ENCODE measurements around the gene APOLD1.

The APOLD1 gene

DNA sequence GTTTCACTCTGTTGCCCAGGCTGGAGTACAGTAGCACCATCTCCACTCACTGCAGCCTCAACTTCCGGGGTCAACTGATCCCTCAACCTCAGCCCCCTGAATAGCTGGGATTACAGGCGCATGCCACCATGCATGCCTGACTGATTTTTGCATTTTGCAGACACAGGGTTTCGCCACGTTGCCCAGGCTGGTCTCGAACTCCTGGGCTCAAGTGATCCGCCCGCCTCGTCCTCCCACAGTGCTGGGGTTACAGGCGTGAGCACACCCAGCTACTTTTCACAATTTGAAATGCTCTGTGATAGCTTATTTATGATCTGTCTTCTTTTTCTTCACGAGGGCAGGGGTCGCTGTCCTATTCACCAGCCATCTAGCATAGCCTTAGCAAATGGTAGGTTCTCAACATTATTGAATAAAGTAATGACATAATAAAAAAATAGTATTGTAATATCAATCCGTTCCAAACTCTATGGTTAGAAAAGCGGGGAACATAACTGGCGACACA, 27.2 kb downstream of the APOLD1 start:
- Histone ChIP-seq H3K4me2 (ENCODE audit: low read depth, low read length) (peak overlapping the region; percentile 27; the same call in 1 of the 2 replicates), H3K4me3 (ENCODE audit: low read length) (peak overlapping the region; percentile 100; the same call in 1 of the 2 replicates), H3F3A (ENCODE audit: insufficient read depth, low read length) (peaks cover 17% of the 10 kb centered on the region)

DNA sequence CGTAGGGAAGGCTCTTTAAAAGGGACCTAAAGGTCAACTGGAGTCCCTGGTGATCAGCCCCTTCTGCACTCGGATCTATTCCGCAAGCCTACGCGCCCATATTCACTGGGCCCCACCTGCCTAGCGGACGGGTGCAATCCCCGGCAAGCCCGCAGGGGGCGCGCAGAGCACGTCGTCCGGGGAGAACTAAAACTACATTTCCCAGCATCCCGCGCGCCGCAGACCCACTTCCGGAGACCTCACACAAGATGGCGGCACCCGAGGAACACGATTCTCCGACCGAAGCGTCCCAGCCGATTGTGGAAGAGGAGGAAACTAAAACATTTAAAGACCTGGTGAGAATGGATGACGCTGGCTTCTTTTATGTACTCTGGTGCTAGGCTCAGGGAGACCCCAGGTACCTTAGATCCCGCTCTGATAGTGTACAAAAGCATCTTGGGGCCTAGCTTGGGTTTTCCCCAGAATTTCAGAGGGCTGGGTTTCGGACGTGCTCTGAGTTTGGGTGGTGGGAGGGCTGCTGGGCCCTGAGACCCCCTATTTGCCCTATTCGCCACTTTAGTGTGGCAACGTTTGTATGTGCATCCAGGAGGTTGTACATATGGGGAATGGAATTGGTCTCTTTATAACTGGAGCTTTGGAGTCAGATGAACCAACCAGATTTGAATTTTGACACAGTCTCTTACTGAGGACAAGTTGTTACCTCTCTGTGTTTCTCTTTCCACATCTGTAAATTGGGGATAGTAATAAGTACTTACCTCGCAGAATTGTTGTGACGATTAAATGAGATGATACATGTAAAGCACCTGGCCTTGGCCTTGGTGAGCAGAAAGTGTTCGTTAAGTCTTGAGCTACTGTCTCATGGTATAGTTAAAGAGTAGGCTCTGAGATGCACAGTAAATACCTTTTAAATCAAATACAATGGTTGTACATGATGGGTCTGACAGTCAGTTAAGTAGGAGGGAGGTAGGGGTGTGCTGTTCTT, 28.0 kb downstream of the APOLD1 start, which contains the start of gene DDX47:
Gene DDX47 (plus strand): TSS at position 227 of the 982 bp plus-strand sequence. CDS start 22 bp downstream, at position 249.
- peak within 1 kb of the TSS; percentile 76 for H2AFZ ChIP-seq (ENCODE audit: low read length)
- H3F3A ChIP-seq (ENCODE audit: insufficient read depth, low read length) = peaks cover 10% of the 10 kb centered on the region
- H3K4me1 ChIP-seq (ENCODE audit: low read length) = peaks cover 39% of the 10 kb centered on the region
- H3K4me2 ChIP-seq (ENCODE audit: low read depth, low read length) = peak within 1 kb of the TSS; percentile 97
- no peaks in the 10 kb centered on the region for H3K27me3 ChIP-seq (replicated peaks; ENCODE audit: insufficient read depth, low read length)
- H3K36me3 ChIP-seq (replicated peaks; ENCODE audit: insufficient read depth, low read length) = no peaks in the 10 kb centered on the region; the same call in 1 of the 2 replicates
- H3K9me3 ChIP-seq (replicated peaks; ENCODE audit: insufficient read depth, low read length) = no peaks in the 10 kb centered on the region
- peak within 1 kb of the TSS; percentile 43; the same call in 1 of the 2 replicates for H3K27ac ChIP-seq (ENCODE audit: low read length)
- peak; percentile 94 for DNase-seq
- no peaks in the 10 kb centered on the region for H3K9me2 ChIP-seq (replicated peaks; ENCODE audit: insufficient read depth, low read length)
- TF ChIP-seq EZH2 (optimal IDR thresholded peaks at IDR 0.05; ENCODE audit: low read depth, low read length) (no peak), CTCF (IDR thresholded peaks at IDR 0.05; ENCODE audit: low read length) (peak; percentile 89), EZH2phosphoT487 (IDR thresholded peaks at IDR 0.05; ENCODE audit: low read length) (no peak)
- H3K79me2 ChIP-seq (ENCODE audit: low read length) = peaks cover 53% of the 10 kb centered on the region
- no peaks in the 10 kb centered on the region for H4K20me1 ChIP-seq (ENCODE audit: insufficient read depth, low read length)
- peak within 1 kb of the TSS; percentile 100 for H3K4me3 ChIP-seq (ENCODE audit: low read length)
- peak within 1 kb of the TSS; percentile 94 for H3K9ac ChIP-seq (ENCODE audit: low read length)

More for the DNA sequence above, 27.2 kb downstream of the APOLD1 start:
- Histone ChIP-seq H3K4me1 (ENCODE audit: low read length) (peaks cover 45% of the 10 kb centered on the region), H3K27ac (ENCODE audit: low read length) (no peak overlapping the region), H3K9me3 (replicated peaks; ENCODE audit: insufficient read depth, low read length) (no peaks in the 10 kb centered on the region), H3K9me2 (replicated peaks; ENCODE audit: insufficient read depth, low read length) (no peaks in the 10 kb centered on the region), H4K20me1 (ENCODE audit: insufficient read depth, low read length) (no peaks in the 10 kb centered on the region), H2AFZ (ENCODE audit: low read length) (peak overlapping the region; percentile 76), H3K9ac (ENCODE audit: low read length) (no peak overlapping the region), H3K79me2 (ENCODE audit: low read length) (peaks cover 46% of the 10 kb centered on the region), H3K27me3 (replicated peaks; ENCODE audit: insufficient read depth, low read length) (no peaks in the 10 kb centered on the region), H3K36me3 (replicated peaks; ENCODE audit: insufficient read depth, low read length) (no peaks in the 10 kb centered on the region; the same call in 1 of the 2 replicates)
- no peak for DNase-seq
- no peak for TF ChIP-seq CTCF (IDR thresholded peaks at IDR 0.05; ENCODE audit: low read length)
- TF ChIP-seq EZH2phosphoT487 (IDR thresholded peaks at IDR 0.05; ENCODE audit: low read length) = no peak
- no peak for TF ChIP-seq EZH2 (optimal IDR thresholded peaks at IDR 0.05; ENCODE audit: low read depth, low read length)

DNA sequence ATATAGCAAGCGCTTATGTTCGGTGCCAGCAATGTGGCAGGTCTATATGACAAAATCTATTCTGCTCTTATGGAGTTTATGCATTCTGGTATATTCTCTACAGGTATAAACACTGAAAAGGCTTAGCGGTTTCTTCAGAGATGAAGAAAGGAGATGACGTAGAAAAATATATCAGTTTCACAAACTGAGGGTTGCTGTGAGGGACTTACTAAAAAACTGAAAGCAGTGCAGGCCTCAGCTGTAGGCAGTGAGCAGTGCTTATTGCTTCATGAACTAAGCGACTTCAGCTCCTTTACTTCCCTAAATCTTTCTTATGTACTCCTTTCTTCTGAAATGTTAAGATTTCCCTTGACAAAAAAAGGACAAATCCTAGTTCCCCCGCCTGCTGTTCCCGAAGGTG, 32.2 kb downstream of the APOLD1 start:
- Histone ChIP-seq H3K79me2 (ENCODE audit: low read length) (peaks cover 84% of the 10 kb centered on the region), H3K9me2 (replicated peaks; ENCODE audit: insufficient read depth, low read length) (no peaks in the 10 kb centered on the region), H3K4me3 (ENCODE audit: low read length) (no peak overlapping the region), H2AFZ (ENCODE audit: low read length) (no peak overlapping the region), H3K27me3 (replicated peaks; ENCODE audit: insufficient read depth, low read length) (no peaks in the 10 kb centered on the region), H3K27ac (ENCODE audit: low read length) (peak overlapping the region; percentile 60; the same call in 1 of the 2 replicates), H3K36me3 (replicated peaks; ENCODE audit: insufficient read depth, low read length) (peaks cover 3% of the 10 kb centered on the region; the same call in 1 of the 2 replicates), H3K9me3 (replicated peaks; ENCODE audit: insufficient read depth, low read length) (no peaks in the 10 kb centered on the region), H3K4me1 (ENCODE audit: low read length) (peaks cover 61% of the 10 kb centered on the region), H3F3A (ENCODE audit: insufficient read depth, low read length) (peaks cover 18% of the 10 kb centered on the region), H4K20me1 (ENCODE audit: insufficient read depth, low read length) (no peaks in the 10 kb centered on the region), H3K9ac (ENCODE audit: low read length) (no peak overlapping the region), H3K4me2 (ENCODE audit: low read depth, low read length) (peak overlapping the region; percentile 36; the same call in 1 of the 2 replicates)
- TF ChIP-seq EZH2 (optimal IDR thresholded peaks at IDR 0.05; ENCODE audit: low read depth, low read length) = no peak
- no peak for TF ChIP-seq CTCF (IDR thresholded peaks at IDR 0.05; ENCODE audit: low read length)
- no peak for TF ChIP-seq EZH2phosphoT487 (IDR thresholded peaks at IDR 0.05; ENCODE audit: low read length)
- peak; percentile 72 for DNase-seq

Data from MM.1S (cell line).